GM12878 (cell line): ENCODE measurements around the gene RGS5. TPM values are rescaled to one million over a fixed set of nuclear protein-coding genes. Genes with fewer than 3 reads are reported as not detected.

Experiments
- BMI1 ChIP-seq: fragments of 450-650 bp; IDR thresholded peaks from 2 replicates; pipeline ENCODE4 v1.6.1; 2016; ENCODE audit warnings: mild to moderate bottlenecking, moderate library complexity, borderline replicate concordance
- GABPA ChIP-seq: IDR thresholded peaks from 2 replicates; pipeline ENCODE4 v1.6.1; 2014; ENCODE audit warnings: antibody characterized with exemption, low read depth, mild to moderate bottlenecking, inconsistent platforms
- HDGF ChIP-seq: fragments of 450-650 bp; IDR thresholded peaks from 2 replicates; pipeline ENCODE4 v1.6.1; 2016; ENCODE audit warnings: antibody characterized with exemption
- SMC3 ChIP-seq: IDR thresholded peaks from 2 replicates; pipeline ENCODE4 v1.6.1; 2011; ENCODE audit warnings: low read length, improper control_type of control experiment, borderline replicate concordance
- ZSCAN29 ChIP-seq: fragments of 450-650 bp; IDR thresholded peaks from 2 replicates; pipeline ENCODE4 v1.6.1; 2017; ENCODE audit warnings: mild to moderate bottlenecking, moderate library complexity
- polyA plus RNA-seq, 11 experiments: library from polyadenylated mRNA; depleted of rRNA in 4 of 11; unstranded in 6 of 11; stranded (reverse) in 5 of 11; fragments of >200 nt; fragmentation: Nextera tagmentation in 4 of 11; fragmentation: Illumina TruSeq in 1 of 11; extraction: Ambion mirVana in 4 of 11; extraction: Trizol in 1 of 11; gene quantifications; 1 replicate in 1 of 11; 2 replicates in 10 of 11; pipeline versions ENCODE4 v1.2.1 to v1.2.3, GENCODE V29; 2011 to 2016; ENCODE audit warnings: inconsistent platforms in 2 of 11, missing spikeins in 2 of 11, low read depth in 1 of 11
- total RNA-seq, 4 experiments: library from RNA; depleted of rRNA in 3 of 4; stranded (reverse); fragments of >200 nt in 3 of 4; fragmentation: Illumina TruSeq in 1 of 4; extraction: Trizol in 1 of 4; gene quantifications; 2 replicates each; pipeline versions ENCODE4 v1.2.1 to v1.2.3, GENCODE V29; 2013 to 2021
- TF ChIP-seq, protein P1 (sequence below): fragments of 450-650 bp; formaldehyde crosslinking; IDR thresholded peaks from 2 replicates; pipeline ENCODE4 v1.5.0; 2022; ENCODE audit warnings: mild to moderate bottlenecking, missing genetic modification characterization
- TF ChIP-seq, protein P2 (sequence below), 3 experiments: IDR thresholded peaks in 2 of 3; conservative IDR thresholded peaks in 1 of 3; 2 replicates each; pipeline ENCODE4 v1.5.1; 2011; ENCODE audit warnings: low read depth in 3 of 3, low read length in 3 of 3, mild to moderate bottlenecking in 3 of 3, control low read depth in 2 of 3, moderate library complexity in 2 of 3, inconsistent platforms in 1 of 3, mixed read lengths in 1 of 3; ENCODE audit not compliant: control insufficient read depth in 2 of 3, insufficient read depth in 1 of 3; ENCODE audit errors: extremely low read depth in 1 of 3
- TF ChIP-seq, protein P3 (sequence below): fragments of 450-650 bp; IDR thresholded peaks from 2 replicates; pipeline ENCODE4 v1.6.1; 2018; ENCODE audit warnings: mild to moderate bottlenecking, low read depth, moderate library complexity; ENCODE audit not compliant: partially characterized antibody

Gene RGS5
- total and polyA plus RNA-seq, 10 of the 15 experiments (the other 5 are each of a cell fraction or from before 2014, with no cell fraction given) = 0.63 to 7.4 (median 2.8) TPM

DNA sequence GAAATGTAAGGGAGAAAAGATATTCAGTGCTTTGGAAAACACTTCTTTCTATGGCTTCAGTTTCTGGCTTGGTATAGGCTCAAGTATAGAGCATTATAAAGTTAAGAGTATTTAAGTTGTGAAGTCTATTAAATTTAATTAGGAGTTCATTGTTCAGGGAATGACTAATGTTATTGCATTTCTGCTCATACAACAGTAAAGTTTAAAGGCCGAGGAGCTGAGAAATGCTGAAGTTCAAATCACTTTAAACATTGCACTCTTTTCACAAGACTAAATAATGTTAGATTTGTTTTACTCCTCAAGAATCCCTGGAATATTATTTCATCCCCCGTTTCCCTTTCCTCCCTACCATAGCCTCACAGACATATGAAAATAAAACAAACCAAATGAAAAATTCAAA lies 30.1 kb downstream of the RGS5 start (continued):
- TF ChIP-seq, protein P1, sequence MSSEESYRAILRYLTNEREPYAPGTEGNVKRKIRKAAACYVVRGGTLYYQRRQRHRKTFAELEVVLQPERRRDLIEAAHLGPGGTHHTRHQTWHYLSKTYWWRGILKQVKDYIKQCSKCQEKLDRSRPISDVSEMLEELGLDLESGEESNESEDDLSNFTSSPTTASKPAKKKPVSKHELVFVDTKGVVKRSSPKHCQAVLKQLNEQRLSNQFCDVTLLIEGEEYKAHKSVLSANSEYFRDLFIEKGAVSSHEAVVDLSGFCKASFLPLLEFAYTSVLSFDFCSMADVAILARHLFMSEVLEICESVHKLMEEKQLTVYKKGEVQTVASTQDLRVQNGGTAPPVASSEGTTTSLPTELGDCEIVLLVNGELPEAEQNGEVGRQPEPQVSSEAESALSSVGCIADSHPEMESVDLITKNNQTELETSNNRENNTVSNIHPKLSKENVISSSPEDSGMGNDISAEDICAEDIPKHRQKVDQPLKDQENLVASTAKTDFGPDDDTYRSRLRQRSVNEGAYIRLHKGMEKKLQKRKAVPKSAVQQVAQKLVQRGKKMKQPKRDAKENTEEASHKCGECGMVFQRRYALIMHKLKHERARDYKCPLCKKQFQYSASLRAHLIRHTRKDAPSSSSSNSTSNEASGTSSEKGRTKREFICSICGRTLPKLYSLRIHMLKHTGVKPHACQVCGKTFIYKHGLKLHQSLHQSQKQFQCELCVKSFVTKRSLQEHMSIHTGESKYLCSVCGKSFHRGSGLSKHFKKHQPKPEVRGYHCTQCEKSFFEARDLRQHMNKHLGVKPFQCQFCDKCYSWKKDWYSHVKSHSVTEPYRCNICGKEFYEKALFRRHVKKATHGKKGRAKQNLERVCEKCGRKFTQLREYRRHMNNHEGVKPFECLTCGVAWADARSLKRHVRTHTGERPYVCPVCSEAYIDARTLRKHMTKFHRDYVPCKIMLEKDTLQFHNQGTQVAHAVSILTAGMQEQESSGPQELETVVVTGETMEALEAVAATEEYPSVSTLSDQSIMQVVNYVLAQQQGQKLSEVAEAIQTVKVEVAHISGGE (CRISPR knock-in tag) = no peak
- no peak for TF ChIP-seq HDGF
- TF ChIP-seq, protein P2, sequence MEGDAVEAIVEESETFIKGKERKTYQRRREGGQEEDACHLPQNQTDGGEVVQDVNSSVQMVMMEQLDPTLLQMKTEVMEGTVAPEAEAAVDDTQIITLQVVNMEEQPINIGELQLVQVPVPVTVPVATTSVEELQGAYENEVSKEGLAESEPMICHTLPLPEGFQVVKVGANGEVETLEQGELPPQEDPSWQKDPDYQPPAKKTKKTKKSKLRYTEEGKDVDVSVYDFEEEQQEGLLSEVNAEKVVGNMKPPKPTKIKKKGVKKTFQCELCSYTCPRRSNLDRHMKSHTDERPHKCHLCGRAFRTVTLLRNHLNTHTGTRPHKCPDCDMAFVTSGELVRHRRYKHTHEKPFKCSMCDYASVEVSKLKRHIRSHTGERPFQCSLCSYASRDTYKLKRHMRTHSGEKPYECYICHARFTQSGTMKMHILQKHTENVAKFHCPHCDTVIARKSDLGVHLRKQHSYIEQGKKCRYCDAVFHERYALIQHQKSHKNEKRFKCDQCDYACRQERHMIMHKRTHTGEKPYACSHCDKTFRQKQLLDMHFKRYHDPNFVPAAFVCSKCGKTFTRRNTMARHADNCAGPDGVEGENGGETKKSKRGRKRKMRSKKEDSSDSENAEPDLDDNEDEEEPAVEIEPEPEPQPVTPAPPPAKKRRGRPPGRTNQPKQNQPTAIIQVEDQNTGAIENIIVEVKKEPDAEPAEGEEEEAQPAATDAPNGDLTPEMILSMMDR (IDR thresholded peaks at IDR 0.05 in 2 of 3, conservative IDR thresholded peaks at IDR 0.05 in 1 of 3; ENCODE audit: control insufficient read depth in 2 of 3, extremely low read depth in 1 of 3, insufficient read depth in 1 of 3, low read depth in 3 of 3, low read length in 3 of 3) = no peak
- TF ChIP-seq, protein P3, sequence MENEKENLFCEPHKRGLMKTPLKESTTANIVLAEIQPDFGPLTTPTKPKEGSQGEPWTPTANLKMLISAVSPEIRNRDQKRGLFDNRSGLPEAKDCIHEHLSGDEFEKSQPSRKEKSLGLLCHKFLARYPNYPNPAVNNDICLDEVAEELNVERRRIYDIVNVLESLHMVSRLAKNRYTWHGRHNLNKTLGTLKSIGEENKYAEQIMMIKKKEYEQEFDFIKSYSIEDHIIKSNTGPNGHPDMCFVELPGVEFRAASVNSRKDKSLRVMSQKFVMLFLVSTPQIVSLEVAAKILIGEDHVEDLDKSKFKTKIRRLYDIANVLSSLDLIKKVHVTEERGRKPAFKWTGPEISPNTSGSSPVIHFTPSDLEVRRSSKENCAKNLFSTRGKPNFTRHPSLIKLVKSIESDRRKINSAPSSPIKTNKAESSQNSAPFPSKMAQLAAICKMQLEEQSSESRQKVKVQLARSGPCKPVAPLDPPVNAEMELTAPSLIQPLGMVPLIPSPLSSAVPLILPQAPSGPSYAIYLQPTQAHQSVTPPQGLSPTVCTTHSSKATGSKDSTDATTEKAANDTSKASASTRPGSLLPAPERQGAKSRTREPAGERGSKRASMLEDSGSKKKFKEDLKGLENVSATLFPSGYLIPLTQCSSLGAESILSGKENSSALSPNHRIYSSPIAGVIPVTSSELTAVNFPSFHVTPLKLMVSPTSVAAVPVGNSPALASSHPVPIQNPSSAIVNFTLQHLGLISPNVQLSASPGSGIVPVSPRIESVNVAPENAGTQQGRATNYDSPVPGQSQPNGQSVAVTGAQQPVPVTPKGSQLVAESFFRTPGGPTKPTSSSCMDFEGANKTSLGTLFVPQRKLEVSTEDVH = no peak
- TF ChIP-seq ZSCAN29 = no peak
- TF ChIP-seq SMC3 = no peak
- TF ChIP-seq BMI1 = no peak
- TF ChIP-seq GABPA = no peak
